ENCODE data around the gene KLHL5. TPM values are rescaled to one million over a fixed set of nuclear protein-coding genes. Genes with fewer than 3 reads are reported as not detected.
"Not testable (repeated sequence)": the region's sequence is repeated elsewhere in the genome, so short reads cannot be mapped to it uniquely, and the experiment has no call there.

Gene KLHL5
- total RNA-seq, 1 experiment from 2014 or later = 55.1 TPM

- no peak for DNase-seq (ENCODE audit: extremely low read depth, low read depth)
These were observed 23.9 kb downstream of the KLHL5 start for GRCh38 chr4:39085891-39086290.

DNA sequence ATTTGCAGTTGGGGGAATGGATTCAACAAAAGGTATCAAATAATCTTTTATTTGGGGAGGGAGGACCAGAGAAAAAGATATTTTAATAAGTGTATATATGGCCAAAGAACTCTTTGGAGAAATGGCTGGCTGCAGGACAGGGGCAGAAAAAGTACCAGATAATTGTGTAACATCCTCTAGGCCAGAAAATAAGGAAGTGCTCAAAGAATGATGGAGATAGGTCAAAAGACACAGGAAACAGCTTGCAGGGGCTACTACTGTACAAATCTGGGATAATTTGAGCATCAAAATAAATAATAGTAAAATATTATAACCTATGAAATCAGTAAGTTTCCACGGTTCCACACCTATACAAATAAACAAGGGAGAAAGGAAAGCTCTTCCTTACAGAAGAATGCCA lies 34.8 kb downstream of the KLHL5 start:
- no peak for DNase-seq (ENCODE audit: extremely low read depth, low read depth)

DNA sequence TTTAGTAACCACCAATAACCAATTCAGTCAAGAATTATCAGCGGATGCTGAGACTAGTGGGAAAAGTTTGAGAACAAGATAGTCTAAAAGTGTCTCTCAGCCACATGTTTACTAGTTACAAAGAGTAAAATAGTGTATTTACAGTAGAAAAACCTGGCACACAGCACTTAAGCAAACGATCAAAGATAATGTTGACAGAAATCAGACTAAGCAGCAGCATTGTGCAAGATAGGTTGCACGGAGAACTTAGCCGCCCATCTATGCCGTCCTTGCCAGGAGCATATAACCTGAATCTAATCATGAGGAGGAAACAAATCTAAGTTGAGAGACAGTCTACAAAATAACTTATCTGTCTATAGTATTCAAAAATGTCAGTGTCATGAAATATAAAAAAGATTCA lies 35.3 kb downstream of the KLHL5 start:
- DNase-seq (ENCODE audit: extremely low read depth, low read depth) = no peak

GRCh38 chr4:39102297-39102696 lies 40.3 kb downstream of the KLHL5 start:
- no peak for DNase-seq (ENCODE audit: extremely low read depth, low read depth)

DNA sequence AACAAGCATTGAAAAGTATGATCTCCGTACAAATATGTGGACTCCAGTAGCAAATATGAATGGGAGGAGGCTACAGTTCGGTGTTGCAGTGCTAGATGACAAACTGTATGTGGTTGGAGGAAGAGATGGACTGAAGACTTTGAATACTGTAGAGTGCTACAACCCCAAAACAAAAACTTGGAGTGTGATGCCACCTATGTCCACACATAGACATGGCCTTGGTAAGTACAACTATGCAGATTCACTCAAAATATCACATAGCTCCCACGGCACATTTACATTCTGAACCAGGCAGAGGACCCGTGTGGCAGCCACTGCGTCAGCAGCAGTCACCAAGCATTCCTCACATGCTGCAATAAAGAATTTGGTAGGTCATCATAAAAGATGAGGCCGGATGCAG lies 41.3 kb downstream of the KLHL5 start:
- DNase-seq (ENCODE audit: extremely low read depth, low read depth) = no peak

GRCh38 chr4:39104255-39104654 lies 42.2 kb downstream of the KLHL5 start:
- no peak for DNase-seq (ENCODE audit: extremely low read depth, low read depth)

GRCh38 chr4:39106011-39106410 lies 44.0 kb downstream of the KLHL5 start:
- no peak for DNase-seq (ENCODE audit: extremely low read depth, low read depth)

DNA sequence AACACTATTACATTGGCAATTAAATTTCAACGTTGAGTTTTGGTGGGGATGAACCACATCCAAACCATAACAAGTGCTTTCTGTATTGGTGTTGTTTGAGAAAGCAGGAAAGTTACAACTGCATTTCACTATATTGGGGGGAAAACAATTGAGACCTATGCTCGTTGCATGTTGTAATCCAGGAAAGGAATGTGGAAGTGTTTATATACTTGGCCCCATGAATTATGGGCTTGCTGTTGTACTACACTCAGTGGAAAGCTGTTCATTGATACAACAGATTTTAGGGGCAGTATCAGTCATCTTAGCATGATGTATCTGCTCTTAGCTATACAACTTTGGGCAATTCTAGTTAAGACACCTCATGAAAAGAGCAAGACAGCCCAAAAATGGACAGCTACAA lies 52.4 kb downstream of the KLHL5 start:
- no peak for DNase-seq (ENCODE audit: extremely low read depth, low read depth)

DNA sequence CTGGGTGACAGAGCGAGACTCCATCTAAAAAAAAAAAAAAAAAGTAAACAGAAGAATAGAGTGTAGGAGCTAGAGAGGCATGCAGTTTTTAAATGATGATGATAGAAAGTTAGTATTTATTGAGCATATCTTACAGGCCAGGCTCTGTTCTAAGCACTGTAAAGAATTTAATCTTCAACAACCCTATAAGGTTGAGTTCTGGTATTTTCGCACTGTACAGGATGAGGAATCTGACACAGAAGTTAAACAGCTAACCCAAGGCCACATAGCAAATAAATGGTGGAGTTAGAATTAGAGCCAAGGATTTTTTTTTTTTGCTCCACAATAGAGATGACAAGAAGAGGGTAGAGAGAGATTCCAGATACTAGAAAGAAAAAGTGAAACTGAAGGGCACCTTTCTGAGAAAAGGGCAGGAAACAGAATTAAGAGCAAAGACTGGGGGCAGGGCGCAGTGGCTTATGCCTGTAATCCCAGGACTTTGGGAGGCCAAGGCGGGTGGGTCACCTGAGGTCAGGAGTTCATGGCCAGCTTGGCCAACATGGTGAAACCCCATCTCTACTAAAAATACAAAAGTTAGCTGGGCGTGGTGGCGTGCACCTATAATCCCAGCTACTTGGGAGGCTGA lies 56.1 kb downstream of the KLHL5 start:
- DNase-seq (ENCODE audit: extremely low read depth, low read depth) = no peak

DNA sequence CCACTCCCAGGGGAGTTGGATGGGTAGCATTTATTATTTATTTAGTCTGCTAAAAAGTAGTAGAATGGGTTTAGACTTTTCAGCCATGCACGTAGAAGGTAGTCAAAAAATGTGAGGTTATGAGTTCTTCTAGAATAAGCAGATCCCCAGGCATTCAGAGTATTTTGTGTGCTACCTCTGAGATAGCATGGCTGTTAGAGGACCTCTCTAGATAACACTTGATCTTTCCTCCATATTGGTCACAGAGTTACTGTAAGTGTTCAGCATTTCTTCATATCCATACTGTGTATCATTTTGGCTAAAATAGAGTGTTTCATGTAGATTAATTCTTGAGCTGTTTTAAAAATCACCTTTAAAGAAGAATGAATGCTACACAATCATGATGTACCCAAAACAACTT lies 58.4 kb downstream of the KLHL5 start:
- DNase-seq (ENCODE audit: extremely low read depth, low read depth) = no peak

GRCh38 chr4:39124885-39125599 lies 63.0 kb downstream of the KLHL5 start:
- no peak for DNase-seq (ENCODE audit: extremely low read depth, low read depth)

DNA sequence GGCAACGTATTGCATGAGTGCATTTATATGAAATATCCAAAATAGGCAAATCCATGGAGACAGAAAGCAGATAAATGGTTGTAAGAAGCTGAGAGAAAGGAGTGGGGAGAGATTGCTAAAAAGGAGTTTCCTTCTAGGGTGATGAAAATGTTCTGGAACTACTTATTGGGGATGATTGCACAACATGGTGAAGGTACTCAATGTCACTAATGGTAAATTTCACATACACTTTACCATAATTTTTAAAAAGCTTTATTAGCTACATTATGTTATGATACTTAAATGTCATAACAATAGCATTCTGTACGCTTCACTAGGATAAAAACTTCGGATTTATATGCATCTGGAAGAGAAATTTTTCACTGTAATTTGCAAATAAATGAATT lies 63.6 kb downstream of the KLHL5 start:
- no peak for DNase-seq (ENCODE audit: extremely low read depth, low read depth)

DNA sequence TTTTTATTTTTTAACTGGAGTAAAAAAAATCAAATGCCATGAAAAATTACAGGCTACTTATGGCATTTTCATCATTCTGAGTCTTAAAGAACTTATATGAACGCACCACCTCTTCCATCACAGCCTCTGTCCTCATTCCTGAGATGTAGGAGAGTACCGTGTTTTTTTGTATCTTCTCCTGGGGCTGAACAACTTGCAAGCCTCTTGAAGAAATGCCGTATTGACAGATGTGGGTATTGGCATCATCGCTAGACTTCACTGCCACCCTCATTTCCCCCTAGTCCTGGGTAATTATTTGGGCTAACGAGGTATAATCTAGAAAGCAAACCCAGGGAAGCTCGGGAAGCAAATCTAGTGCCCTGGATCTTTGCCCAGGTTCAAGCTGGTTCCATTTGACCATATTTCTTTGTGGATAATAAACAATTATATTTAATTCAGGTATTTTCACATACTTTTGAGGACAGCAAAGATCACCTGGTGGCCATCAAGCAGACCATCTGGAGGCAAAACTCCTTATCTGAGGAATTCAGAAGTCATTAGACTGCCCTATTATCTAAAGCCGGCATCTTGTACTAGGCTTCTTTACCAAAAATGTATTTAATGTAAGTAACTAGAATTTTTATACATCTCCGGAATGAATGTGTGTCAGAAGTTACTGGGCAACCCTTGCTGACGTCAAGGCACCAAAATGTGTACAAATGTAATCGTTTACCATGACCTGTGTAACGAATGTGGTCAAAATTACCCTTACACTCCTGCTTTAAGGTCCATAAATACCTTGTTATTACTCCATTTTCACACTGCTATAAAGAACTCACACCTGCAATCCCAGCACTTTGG lies 64.4 kb downstream of the KLHL5 start:
- no peak for DNase-seq (ENCODE audit: extremely low read depth, low read depth)

DNA sequence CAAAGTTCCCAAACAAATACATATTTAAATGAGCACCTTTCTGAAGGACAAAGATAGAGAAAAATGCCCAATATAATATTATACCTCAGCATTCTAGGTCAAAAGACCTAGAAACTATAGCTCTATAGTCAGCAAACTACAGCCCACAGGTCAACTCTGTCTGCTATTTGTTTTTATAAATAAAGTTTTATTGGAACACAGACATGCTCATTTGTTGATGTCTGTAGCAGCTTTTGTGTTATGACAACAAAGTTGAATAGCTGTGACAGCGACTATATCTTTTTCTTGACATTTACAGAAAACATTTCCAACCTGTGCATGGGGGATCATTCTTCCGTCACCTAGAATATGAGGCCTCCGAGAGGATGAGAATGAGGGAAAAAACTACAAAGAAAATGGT lies 71.6 kb downstream of the KLHL5 start:
- DNase-seq (ENCODE audit: extremely low read depth, low read depth) = no peak

DNA sequence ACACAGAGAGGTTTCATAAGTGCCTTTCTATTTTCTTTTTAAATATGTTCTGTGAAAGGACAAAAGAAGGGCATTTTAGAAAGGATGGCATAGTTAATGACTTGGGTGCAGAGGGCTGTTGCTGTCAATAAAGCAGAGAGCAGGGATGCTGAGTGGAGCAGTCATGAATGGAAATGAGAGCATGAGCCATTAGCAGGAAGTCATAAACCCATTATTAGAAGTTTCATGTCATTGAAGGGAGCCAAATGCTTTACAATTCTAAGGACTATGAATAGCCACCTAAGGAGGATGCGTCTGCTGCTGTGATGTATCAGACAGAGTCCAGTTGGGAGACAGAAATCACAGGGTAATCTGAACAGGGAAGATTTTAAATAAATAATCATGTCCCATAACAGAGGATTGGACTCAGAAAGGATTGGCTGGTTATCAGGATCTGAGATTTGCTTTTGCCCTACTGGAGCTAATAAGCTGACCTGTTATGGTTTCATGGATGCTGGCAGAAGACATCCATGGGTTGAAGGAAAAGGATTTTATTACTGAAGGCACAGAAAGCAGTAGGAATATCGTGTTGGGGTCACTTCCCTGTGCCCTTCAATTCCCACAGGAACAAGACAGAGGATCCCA lies 72.8 kb downstream of the KLHL5 start:
- DNase-seq (ENCODE audit: extremely low read depth, low read depth) = no peak

DNA sequence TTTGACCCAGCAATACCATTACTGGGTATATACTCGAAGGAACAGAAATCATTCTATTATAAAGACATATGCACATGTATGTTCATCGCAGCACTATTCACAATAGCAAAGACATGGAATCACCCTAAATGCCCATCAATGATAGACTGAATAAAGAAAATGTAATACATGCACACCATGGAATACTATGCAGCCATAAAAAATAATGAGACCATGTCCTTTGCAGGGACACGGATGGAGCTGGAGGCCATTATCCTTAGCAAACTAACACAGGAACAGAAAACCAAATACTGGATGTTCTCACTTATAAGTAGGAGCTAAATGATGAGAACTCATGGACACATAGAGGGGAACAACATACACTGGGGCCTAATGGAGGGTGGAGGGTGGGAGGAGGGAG lies 76.2 kb downstream of the KLHL5 start:
- DNase-seq (ENCODE audit: extremely low read depth, low read depth) = not testable (repeated sequence)

DNA sequence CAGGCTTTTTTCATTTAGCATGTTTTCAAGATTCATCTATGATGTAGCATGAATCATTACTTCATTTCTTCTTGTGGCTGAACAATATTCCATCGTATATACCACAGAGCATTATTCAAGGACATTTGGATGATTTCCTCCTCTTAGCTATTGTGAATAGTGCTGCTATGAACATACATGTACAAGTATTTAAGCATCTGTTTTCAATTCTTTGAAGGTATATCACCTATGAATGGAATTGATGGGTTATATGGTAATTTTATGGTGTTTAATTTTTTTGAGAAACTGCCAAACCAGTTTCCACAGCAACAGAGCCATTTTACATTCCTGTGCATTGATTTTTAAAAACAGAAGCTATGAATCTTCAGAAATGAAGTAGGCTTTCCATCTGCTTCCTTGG lies 84.2 kb downstream of the KLHL5 start:
- DNase-seq (ENCODE audit: extremely low read depth, low read depth) = no peak

- no peak for DNase-seq (ENCODE audit: extremely low read depth, low read depth)
These were observed 92.0 kb downstream of the KLHL5 start for GRCh38 chr4:39154009-39154408.

DNA sequence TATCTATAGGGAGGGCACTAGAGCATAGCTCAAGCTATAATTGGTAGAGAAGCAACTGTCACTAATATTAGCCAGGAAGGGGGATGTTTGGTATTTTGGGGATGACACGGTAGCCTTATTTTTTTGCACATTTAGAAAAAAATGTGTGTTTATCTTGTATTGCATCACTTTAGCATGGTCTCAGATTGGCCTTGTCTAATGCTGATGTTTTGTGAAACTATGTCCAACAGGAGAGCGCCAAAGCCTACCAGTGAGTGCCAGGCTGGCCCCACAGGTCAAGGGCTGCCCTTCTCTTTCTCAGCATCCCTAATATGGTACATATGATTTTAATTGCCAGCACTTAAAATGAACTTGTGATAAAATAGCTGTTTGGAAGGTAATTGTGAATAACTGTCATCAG lies 95.5 kb downstream of the KLHL5 start:
- DNase-seq (ENCODE audit: extremely low read depth, low read depth) = no peak

DNA sequence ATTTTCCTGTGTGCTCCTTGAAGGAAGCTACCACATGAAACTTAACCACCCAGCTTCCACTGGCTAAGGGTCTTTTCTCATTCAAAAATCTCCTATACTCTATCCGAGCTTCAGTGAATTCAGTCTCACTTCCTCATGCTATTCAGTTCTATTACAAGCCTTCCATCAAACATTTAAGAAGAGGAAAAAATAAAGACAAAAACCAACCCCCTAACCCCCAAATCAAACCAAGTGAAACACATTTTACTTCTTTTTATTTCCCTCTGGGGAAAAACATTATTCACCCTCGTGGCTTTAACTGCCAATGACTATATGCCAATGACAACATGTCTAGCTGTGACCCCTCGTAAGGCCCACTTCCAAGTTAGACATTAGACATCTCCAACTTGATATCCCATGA lies 104.1 kb downstream of the KLHL5 start:
- no peak for DNase-seq (ENCODE audit: extremely low read depth, low read depth)

DNA sequence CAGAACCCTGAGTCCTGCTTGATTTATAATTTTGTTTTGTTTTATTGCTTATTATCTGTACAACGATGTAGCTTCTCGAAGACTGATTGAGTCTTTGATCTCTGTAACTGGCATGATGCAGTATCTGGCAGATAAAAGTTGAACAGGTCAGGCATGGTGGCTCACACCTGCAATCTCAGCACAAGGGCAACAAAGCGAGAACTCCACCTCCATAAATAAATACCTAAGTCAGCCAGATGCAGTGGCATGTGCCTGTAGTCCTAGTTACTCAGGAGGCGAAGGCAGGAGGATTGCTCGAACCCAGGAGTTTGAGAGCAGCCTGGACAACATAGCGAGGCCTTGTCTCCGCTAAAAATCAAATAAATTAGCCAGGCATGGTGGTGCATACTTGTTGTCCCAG lies 104.6 kb downstream of the KLHL5 start:
- DNase-seq (ENCODE audit: extremely low read depth, low read depth) = no peak

Measured in NCI-H460 (cell line).